Measurements from ENCODE around the gene PRAMEF5. TPM values are rescaled to one million over a fixed set of nuclear protein-coding genes. Genes with fewer than 3 reads are reported as not detected.
"Not testable (repeated sequence)": the region's sequence is repeated elsewhere in the genome, so short reads cannot be mapped to it uniquely, and the experiment has no call there.

The PRAMEF5 gene
- polyA plus RNA-seq, 3 donors = not detected

- H3K9me3 Mint-ChIP-seq; H3K27ac ChIP-seq (ENCODE audit: low read depth in 1 of 2, low read length in 2 of 2); H4K20me1 ChIP-seq (ENCODE audit: insufficient read depth, low read length); H3K4me2 ChIP-seq (replicated peaks; ENCODE audit: extremely low read depth, low read length, poor library complexity, severe bottlenecking); H3K36me3 ChIP-seq (replicated peaks in 1 of 2; ENCODE audit: control insufficient read depth in 1 of 2, insufficient read depth in 2 of 2, low read length in 2 of 2); H2AFZ ChIP-seq (ENCODE audit: insufficient read depth, low read depth, low read length, poor library complexity, severe bottlenecking); H3K4me3 Mint-ChIP-seq; H3K27ac Mint-ChIP-seq; H3K9ac ChIP-seq (ENCODE audit: insufficient read depth, low read length, poor library complexity, severe bottlenecking); H3K27me3 ChIP-seq (ENCODE audit: control insufficient read depth in 2 of 2, insufficient read depth in 2 of 2, low read length in 2 of 2); DNase-seq; H3K4me1 ChIP-seq (ENCODE audit: control insufficient read depth in 1 of 2, insufficient read depth in 2 of 2, low read length in 2 of 2); H3K9me3 ChIP-seq (replicated peaks in 1 of 2; ENCODE audit: control insufficient read depth in 1 of 2, insufficient read depth in 1 of 2, low read length in 2 of 2); H3K4me1 Mint-ChIP-seq; H3K27me3 Mint-ChIP-seq (ENCODE audit: low read depth in 3 of 3); H3K79me2 ChIP-seq (ENCODE audit: insufficient read depth, low read length); H3K36me3 Mint-ChIP-seq; H3K4me3 ChIP-seq (replicated peaks in 1 of 3; ENCODE audit: low read depth in 2 of 3, low read length in 3 of 3); intact Hi-C loops (cut with micrococcal nuclease): not testable (repeated sequence)
- no CpG with 5 or more reads among the region's 1 CpG for WGBS (ENCODE audit: insufficient coverage)
Measured at GRCh38 chr1:13303239-13303638, 49.2 kb downstream of the PRAMEF5 start, which contains the start of gene PRAMEF33. Gene PRAMEF33 (plus strand): TSS chr1:13303539. CDS start chr1:13305955, 2,416 bp downstream.

Small RNAs within 50 kb of the gene (small RNA-seq; reads per million reads assigned to genes)
- not detected for gene RNU6-771P (ENCODE audit: insufficient read length, low read depth)

Other genes with a start within 250 kb of the PRAMEF5 start
- gene PRAMEF27, start 197.6 kb upstream of the PRAMEF5 start, polyA plus RNA-seq = not detected
- gene HNRNPCL3, start 193.4 kb upstream of the PRAMEF5 start, polyA plus RNA-seq = not detected
- gene PRAMEF25, start 183.4 kb upstream of the PRAMEF5 start, polyA plus RNA-seq = not detected
- gene HNRNPCL2, start 137.3 kb upstream of the PRAMEF5 start, polyA plus RNA-seq = not detected
- not detected for gene PRAMEF26, start 98.2 kb upstream of the PRAMEF5 start, polyA plus RNA-seq
- gene HNRNPCL4, start 88.6 kb upstream of the PRAMEF5 start, polyA plus RNA-seq = not detected
- gene PRAMEF9, start 82.3 kb upstream of the PRAMEF5 start, polyA plus RNA-seq = not detected
- gene PRAMEF13, start 52.8 kb upstream of the PRAMEF5 start, polyA plus RNA-seq = not detected
- not detected for gene PRAMEF18, start 28.0 kb upstream of the PRAMEF5 start, polyA plus RNA-seq
- gene PRAMEF8, start 30.9 kb downstream of the PRAMEF5 start, polyA plus RNA-seq = not detected
- not detected for gene PRAMEF33, start 49.3 kb downstream of the PRAMEF5 start, polyA plus RNA-seq
- not detected for gene PRAMEF15, start 61.4 kb downstream of the PRAMEF5 start, polyA plus RNA-seq
- not detected for gene PRAMEF14, start 92.9 kb downstream of the PRAMEF5 start, polyA plus RNA-seq
- not detected for gene PRAMEF19, start 117.7 kb downstream of the PRAMEF5 start, polyA plus RNA-seq
- gene PRAMEF17, start 135.4 kb downstream of the PRAMEF5 start, polyA plus RNA-seq = not detected
- gene PRAMEF20, start 156.3 kb downstream of the PRAMEF5 start, polyA plus RNA-seq = not detected

Data from CD14-positive monocyte (primary cell).